Spleen (tissue), 7 donors: ENCODE results near the gene GRIK4.

Experiments used
- CTCF ChIP-seq, 11 experiments: fragments of 200-600 bp in 7 of 11; fragments of 450-650 bp in 4 of 11; sonication (generic) in 4 of 11; IDR thresholded peaks in 8 of 11; conservative IDR thresholded peaks in 3 of 11; 1 replicate in 7 of 11; 2 replicates in 4 of 11; pipeline versions ENCODE4 v1.4.0 to v1.8.0; 2016 to 2021; ENCODE audit warnings: antibody characterized with exemption in 11 of 11, inconsistent platforms in 4 of 11, mild to moderate bottlenecking in 1 of 11
- POLR2A ChIP-seq, 3 donors: fragments of 450-650 bp; IDR thresholded peaks; one replicate each; pipeline ENCODE4 v1.5.1; 2017; ENCODE audit warnings: antibody characterized with exemption in 3 of 3, mild to moderate bottlenecking in 1 of 3
- donor health status: DM: no; HTN: no; CAD: no; lungs with moderate emphysema.
- donor health status: DM: no; HTN: no; CAD: no.
- donor health status: DM: no; HTN: no; CAD: no.

GRCh38 chr11:120778685-120779490, 267.3 kb downstream of the GRIK4 start:
- no peak for TF ChIP-seq CTCF (IDR thresholded peaks at IDR 0.05 in 8 of 11, conservative IDR thresholded peaks at IDR 0.05 in 3 of 11)
- TF ChIP-seq POLR2A (IDR thresholded peaks at IDR 0.05), result no peak
